PC-9 (cell line): ENCODE measurements around the gene EBP.

Experiments used
- EZH2 ChIP-seq: fragments of 200-600 bp; sonication (generic); IDR thresholded peaks from 2 replicates; pipeline ENCODE4 v1.8.0; 2017; ENCODE audit warnings: antibody characterized with exemption, low read depth
- TF ChIP-seq, protein P1 (sequence below): fragments of 200-600 bp; sonication (generic); conservative IDR thresholded peaks from 2 replicates; pipeline ENCODE4 v1.6.1; 2017; ENCODE audit warnings: mixed run types, antibody characterized with exemption, mild to moderate bottlenecking, moderate library complexity

DNA sequence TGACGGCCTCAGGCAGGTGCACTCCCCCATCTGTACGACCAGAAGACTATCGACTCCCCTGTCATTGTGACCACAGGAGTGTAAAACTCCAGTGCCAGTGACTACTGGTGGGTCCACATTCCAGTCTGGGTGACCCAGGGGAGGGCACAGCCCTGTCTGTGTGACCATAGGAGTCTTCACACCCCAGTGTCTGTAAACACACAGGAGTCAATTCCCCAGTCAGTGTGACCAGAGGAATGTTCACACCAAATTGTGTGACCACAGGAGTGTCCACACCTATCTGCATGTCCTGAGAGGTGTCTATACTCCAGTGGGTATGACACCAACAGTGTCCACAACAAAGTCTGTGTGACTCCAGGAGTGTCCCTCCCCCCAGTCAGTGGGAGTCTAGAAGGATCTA lies 33.6 kb upstream of the EBP start:
- no peak for TF ChIP-seq EZH2
- TF ChIP-seq, protein P1, sequence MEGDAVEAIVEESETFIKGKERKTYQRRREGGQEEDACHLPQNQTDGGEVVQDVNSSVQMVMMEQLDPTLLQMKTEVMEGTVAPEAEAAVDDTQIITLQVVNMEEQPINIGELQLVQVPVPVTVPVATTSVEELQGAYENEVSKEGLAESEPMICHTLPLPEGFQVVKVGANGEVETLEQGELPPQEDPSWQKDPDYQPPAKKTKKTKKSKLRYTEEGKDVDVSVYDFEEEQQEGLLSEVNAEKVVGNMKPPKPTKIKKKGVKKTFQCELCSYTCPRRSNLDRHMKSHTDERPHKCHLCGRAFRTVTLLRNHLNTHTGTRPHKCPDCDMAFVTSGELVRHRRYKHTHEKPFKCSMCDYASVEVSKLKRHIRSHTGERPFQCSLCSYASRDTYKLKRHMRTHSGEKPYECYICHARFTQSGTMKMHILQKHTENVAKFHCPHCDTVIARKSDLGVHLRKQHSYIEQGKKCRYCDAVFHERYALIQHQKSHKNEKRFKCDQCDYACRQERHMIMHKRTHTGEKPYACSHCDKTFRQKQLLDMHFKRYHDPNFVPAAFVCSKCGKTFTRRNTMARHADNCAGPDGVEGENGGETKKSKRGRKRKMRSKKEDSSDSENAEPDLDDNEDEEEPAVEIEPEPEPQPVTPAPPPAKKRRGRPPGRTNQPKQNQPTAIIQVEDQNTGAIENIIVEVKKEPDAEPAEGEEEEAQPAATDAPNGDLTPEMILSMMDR: no peak
